H1 (cell line): ENCODE results near the gene RUNX1. TPM values are rescaled to one million over a fixed set of nuclear protein-coding genes. Genes with fewer than 3 reads are reported as not detected.

Experiments
- CTCF ChIA-PET: fragments of 300-600 bp; sonication (Branson Sonifier 250); formaldehyde crosslinking; loops from one replicate; lab custom pipeline; 2021; ENCODE audit not compliant: partially characterized antibody; lab: Charles Lee
- POLR2A ChIA-PET: fragments of 300-600 bp; sonication (Branson Sonifier 250); formaldehyde crosslinking; loops from one replicate; lab custom pipeline; 2021; ENCODE audit warnings: inconsistent platforms; ENCODE audit not compliant: partially characterized antibody; lab: Charles Lee
- DNase-seq, 2 experiments: peaks; one replicate each; pipeline versions ENCODE4 v3.0.0 to v3.0.0-alpha.2; 2010 to 2022; ENCODE audit warnings: low spot score in 2 of 2, low read depth in 1 of 2, mixed read lengths in 1 of 2
- FAIRE-seq: peaks from 2 replicates; lab custom pipeline; 2011; peaks lifted over from hg19 to GRCh38; lab: Jason Lieb, UNC
- H2AFZ ChIP-seq: 2 replicates; pipeline ENCODE4 v1.8.1; 2012; ENCODE audit warnings: low read length, inconsistent platforms
- H2AK5ac ChIP-seq: 2 replicates; pipeline ENCODE4 v1.6.1; 2013; ENCODE audit warnings: low read depth, low read length
- H2BK120ac ChIP-seq: replicated peaks from 2 replicates; pipeline ENCODE3; 2013; ENCODE audit warnings: low read depth, low read length, inconsistent platforms
- H2BK12ac ChIP-seq: 2 replicates; pipeline ENCODE4 v1.6.1; 2013; ENCODE audit warnings: low read depth, low read length
- H2BK15ac ChIP-seq: 2 replicates; pipeline ENCODE4 v1.6.1; 2013; ENCODE audit warnings: low read length
- H2BK20ac ChIP-seq: 2 replicates; pipeline ENCODE4 v1.6.1; 2013; ENCODE audit warnings: low read length
- H2BK5ac ChIP-seq: 2 replicates; pipeline ENCODE4 v1.6.1; 2013; ENCODE audit warnings: low read depth, low read length
- H3K14ac ChIP-seq: 2 replicates; pipeline ENCODE4 v1.6.1; 2013; ENCODE audit warnings: inconsistent platforms; ENCODE audit not compliant: insufficient read length
- H3K18ac ChIP-seq: 2 replicates; pipeline ENCODE4 v1.6.1; 2013; ENCODE audit warnings: low read length; ENCODE audit errors: extremely low read depth
- H3K23ac ChIP-seq: 2 replicates; pipeline ENCODE4 v1.6.1; 2013; ENCODE audit warnings: inconsistent platforms; ENCODE audit not compliant: insufficient read length
- H3K23me2 ChIP-seq: 2 replicates; pipeline ENCODE4 v1.6.1; 2013; ENCODE audit warnings: low read depth, low read length
- H3K27ac ChIP-seq: 2 replicates; pipeline ENCODE4 v1.6.1; 2011; ENCODE audit warnings: low read depth, low read length, inconsistent platforms
- H3K27me3 ChIP-seq, 4 experiments: replicated peaks in 1 of 4; 1 replicate in 1 of 4; 2 replicates in 3 of 4; pipeline versions ENCODE4 v1.6.1 to v1.8.1; 2011 to 2013; ENCODE audit warnings: low read length in 3 of 4, mild to moderate bottlenecking in 3 of 4, inconsistent platforms in 2 of 4, mixed read lengths in 2 of 4, moderate library complexity in 1 of 4; ENCODE audit not compliant: control insufficient read depth in 3 of 4, insufficient read depth in 3 of 4; ENCODE audit errors: extremely low read depth in 1 of 4
- H3K36me3 ChIP-seq, 4 experiments: 2 replicates each; pipeline versions ENCODE4 v1.6.1 to v1.8.1; 2011 to 2013; ENCODE audit warnings: mild to moderate bottlenecking in 4 of 4, low read length in 3 of 4, moderate library complexity in 2 of 4, control low read depth in 1 of 4, inconsistent platforms in 1 of 4; ENCODE audit not compliant: insufficient read depth in 4 of 4, control insufficient read depth in 2 of 4
- H3K4ac ChIP-seq: replicated peaks from 2 replicates; pipeline ENCODE3; 2013; ENCODE audit warnings: low read length, low read depth, mixed read lengths, inconsistent platforms; ENCODE audit not compliant: insufficient read length
- H3K4me1 ChIP-seq, 4 experiments: replicated peaks in 1 of 4; 1 replicate in 1 of 4; 2 replicates in 3 of 4; pipeline versions ENCODE4 v1.6.1 to v1.8.1; 2011 to 2013; ENCODE audit warnings: low read length in 3 of 4, inconsistent platforms in 2 of 4, mixed read lengths in 1 of 4; ENCODE audit not compliant: insufficient read depth in 4 of 4, control insufficient read depth in 3 of 4
- H3K4me2 ChIP-seq, 2 experiments: 2 replicates each; pipeline versions ENCODE4 v1.6.1 to v1.8.1; 2011 to 2013; ENCODE audit warnings: low read depth in 2 of 2, low read length in 2 of 2, control low read depth in 1 of 2, inconsistent platforms in 1 of 2, mild to moderate bottlenecking in 1 of 2; ENCODE audit not compliant: insufficient read depth in 1 of 2
- H3K4me3 ChIP-seq, 4 experiments: fragments of 200-600, 300-600 bp in 1 of 4; sonication (generic), shearing (Covaris generic), sonication (Bioruptor Twin) in 1 of 4; 2 replicates each; pipeline versions ENCODE4 v1.5.1 to v1.8.1; 2011 to 2016; ENCODE audit warnings: low read length in 4 of 4, low read depth in 3 of 4, control low read depth in 2 of 4, inconsistent platforms in 2 of 4, mild to moderate bottlenecking in 2 of 4, mixed read lengths in 1 of 4, moderate library complexity in 1 of 4; ENCODE audit not compliant: insufficient read depth in 2 of 4; ENCODE audit errors: extremely low read depth in 1 of 4
- H3K56ac ChIP-seq: replicated peaks from 2 replicates; pipeline ENCODE3; 2013; ENCODE audit warnings: low read depth, mild to moderate bottlenecking, mixed read lengths, low read length, inconsistent platforms; ENCODE audit not compliant: insufficient read length
- H3K79me1 ChIP-seq: 2 replicates; pipeline ENCODE4 v1.6.1; 2013; ENCODE audit warnings: low read depth, low read length, control low read depth
- H3K79me2 ChIP-seq, 2 experiments: 2 replicates each; pipeline versions ENCODE4 v1.6.1 to v1.8.1; 2012 to 2013; ENCODE audit warnings: low read length in 2 of 2, mild to moderate bottlenecking in 2 of 2, inconsistent platforms in 1 of 2; ENCODE audit not compliant: insufficient read depth in 2 of 2, control insufficient read depth in 1 of 2
- H3K9ac ChIP-seq, 4 experiments: replicated peaks in 1 of 4; 1 replicate in 1 of 4; 2 replicates in 3 of 4; pipeline versions ENCODE4 v1.6.1 to v1.8.1; 2011 to 2013; ENCODE audit warnings: low read depth in 3 of 4, low read length in 3 of 4, control low read depth in 2 of 4, mild to moderate bottlenecking in 2 of 4, moderate library complexity in 2 of 4, inconsistent platforms in 1 of 4; ENCODE audit errors: extremely low read depth in 1 of 4
- H3K9me3 ChIP-seq, 2 experiments: 2 replicates each; pipeline versions ENCODE4 v1.6.1 to v1.8.1; 2012 to 2013; ENCODE audit warnings: mild to moderate bottlenecking in 2 of 2, moderate library complexity in 2 of 2, control low read depth in 1 of 2, inconsistent platforms in 1 of 2, low read depth in 1 of 2, low read length in 1 of 2, mixed read lengths in 1 of 2; ENCODE audit not compliant: insufficient read depth in 2 of 2
- H4K20me1 ChIP-seq, 2 experiments: replicated peaks in 1 of 2; 2 replicates each; pipeline versions ENCODE3 to v1.8.1; 2011 to 2013; ENCODE audit warnings: inconsistent platforms in 2 of 2, low read length in 2 of 2, mild to moderate bottlenecking in 1 of 2; ENCODE audit not compliant: insufficient read depth in 2 of 2, control insufficient read depth in 1 of 2
- H4K5ac ChIP-seq: 2 replicates; pipeline ENCODE4 v1.6.1; 2013; ENCODE audit warnings: low read length, low read depth, mixed read lengths, inconsistent platforms; ENCODE audit not compliant: insufficient read length
- H4K8ac ChIP-seq: 2 replicates; pipeline ENCODE4 v1.8.0; 2013; ENCODE audit warnings: mild to moderate bottlenecking, moderate library complexity, low read length, inconsistent platforms; ENCODE audit not compliant: insufficient read depth; ENCODE audit errors: extremely low read depth
- H4K91ac ChIP-seq: replicated peaks from 2 replicates; pipeline ENCODE3; 2013; ENCODE audit warnings: low read length, mixed read lengths, inconsistent platforms; ENCODE audit not compliant: insufficient read length
- CREB1 ChIP-seq: IDR thresholded peaks from 2 replicates; pipeline ENCODE4 v1.6.1; 2012; ENCODE audit warnings: inconsistent platforms
- KDM5A ChIP-seq: fragments of 200-600 bp; IDR thresholded peaks from 2 replicates; pipeline ENCODE4 v1.7.1; 2012; ENCODE audit warnings: mild to moderate bottlenecking, low read length, inconsistent platforms, mixed read lengths
- SUZ12 ChIP-seq: fragments of 200-600 bp; sonication (generic); IDR thresholded peaks from 2 replicates; pipeline ENCODE4 v1.6.1; 2012; ENCODE audit warnings: mild to moderate bottlenecking, inconsistent platforms, low read length, moderate library complexity, mixed read lengths
- TCF12 ChIP-seq: IDR thresholded peaks from 2 replicates; pipeline ENCODE4 v1.6.1; 2011; ENCODE audit warnings: low read depth, mild to moderate bottlenecking, low read length
- WGBS, 2 experiments: shearing (Covaris generic) in 1 of 2; methylation state at CpG; one replicate each; pipeline versions ENCODE4 v1.1.6 to v1.1.7; 2013 to 2015; ENCODE audit warnings: low lambda C conversion rate in 2 of 2, mixed read lengths in 2 of 2, inconsistent platforms in 1 of 2, low coverage in 1 of 2, missing lambda C conversion rate in 1 of 2; ENCODE audit not compliant: insufficient replicate concordance in 2 of 2, insufficient coverage in 1 of 2, insufficient read length in 1 of 2; ENCODE audit errors: extremely low coverage in 1 of 2, missing lambda C conversion rate in 1 of 2; 5-methylcytosine and 5-hydroxymethylcytosine counted together
- polyA plus RNA-seq, 7 experiments: library from polyadenylated mRNA; depleted of rRNA in 3 of 7; stranded (reverse) in 5 of 7; unstranded in 2 of 7; fragments of >200 nt in 5 of 7; fragments of 200-250 nt in 2 of 7; gene quantifications; 1 replicate in 5 of 7; 2 replicates in 1 of 7; 4 replicates in 1 of 7; pipeline versions ENCODE4 v1.2.1 to v1.2.3, GENCODE V29; 2011 to 2013; ENCODE audit warnings: missing spikeins in 2 of 7, mixed read lengths in 2 of 7
- total RNA-seq: library from RNA; stranded (reverse); fragmentation: NEBNext Ultra II Directional; extraction: Animal tissue kit (Norgen Biotek cat#: 25700); gene quantifications from 2 replicates; pipeline ENCODE4 v1.2.1, GENCODE V29; 2021

Gene RUNX1
- total and polyA plus RNA-seq, 2 of the 8 experiments (the other 6 are each of a cell fraction or from before 2014, with no cell fraction given), result 0.20 to 0.60 TPM

GRCh38 chr21:34820051-34820450 lies 229.1 kb downstream of the RUNX1 start:
- Histone ChIP-seq H2AFZ (no peak overlapping the region; the same call in 1 of the 2 replicates), H3K4ac (no peak overlapping the region), H3K4me1 (peaks cover 0 to 5% (median 2%) of the 10 kb centered on the region in 4 experiments; a peak in 4 of 7 replicates), H3K18ac (no peak overlapping the region), H2BK120ac (no peak overlapping the region), H3K14ac (no peak overlapping the region), H3K4me2 (no peak overlapping the region), H3K56ac (no peak overlapping the region), H3K9ac (no peak overlapping the region), H4K5ac (no peak overlapping the region), H3K79me1 (no peaks in the 10 kb centered on the region), H3K23me2 (no peaks in the 10 kb centered on the region), H2BK5ac (no peak overlapping the region), H3K27me3 (no peaks in the 10 kb centered on the region), H3K9me3 (no peaks in the 10 kb centered on the region), H3K36me3 (no peaks in the 10 kb centered on the region), H2BK20ac (no peak overlapping the region), H2AK5ac (no peak overlapping the region), H3K27ac (no peak overlapping the region), H4K8ac (no peak overlapping the region), H4K91ac (no peak overlapping the region), H2BK12ac (no peak overlapping the region), H3K79me2 (no peaks in the 10 kb centered on the region), H3K23ac (no peak overlapping the region), H2BK15ac (no peak overlapping the region), H4K20me1 (no peaks in the 10 kb centered on the region), H3K4me3 (no peak overlapping the region)
- FAIRE-seq, result no peak
- no peak for DNase-seq
- CTCF ChIA-PET, result no interaction called here
- WGBS, 2 experiments, result 71% methylated on average over 8 of the region's 9 CpGs; no CpG with 5 or more reads in 1 of the 2 experiments
- TF ChIP-seq TCF12 (no peak), KDM5A (no peak), CREB1 (no peak), SUZ12 (no peak)
- POLR2A ChIA-PET, result no interaction called here
